Nephron (organoid): Measurements from ENCODE around the gene SNX32.

Experiments used
- H3K27ac Mint-ChIP-seq, 3 experiments: 2 replicates each; pipeline ENCODE4 v1.8.0; 2020; ENCODE audit warnings: mixed read lengths in 3 of 3, mild to moderate bottlenecking in 2 of 3, moderate library complexity in 1 of 3
- H3K27me3 Mint-ChIP-seq: 2 replicates; pipeline ENCODE4 v1.8.0; 2021; ENCODE audit warnings: low read depth, mild to moderate bottlenecking, moderate library complexity, mixed read lengths
- H3K36me3 Mint-ChIP-seq: 2 replicates; pipeline ENCODE4 v1.8.0; 2020; ENCODE audit warnings: low read depth, mixed read lengths
- H3K4me1 Mint-ChIP-seq: 2 replicates; pipeline ENCODE4 v1.8.0; 2020; ENCODE audit warnings: mixed read lengths
- H3K4me3 Mint-ChIP-seq, 3 experiments: 2 replicates each; pipeline ENCODE4 v1.8.0; 2020; ENCODE audit warnings: mild to moderate bottlenecking in 3 of 3, mixed read lengths in 3 of 3, moderate library complexity in 2 of 3
- H3K9me3 Mint-ChIP-seq: 2 replicates; pipeline ENCODE4 v1.8.0; 2020; ENCODE audit warnings: mixed read lengths
- CTCF ChIP-seq, 3 experiments: fragments of 200-600 bp; sonication (generic); IDR thresholded peaks; one replicate each; pipeline ENCODE4 v1.5.0; 2021; ENCODE audit warnings: antibody characterized with exemption in 3 of 3; ENCODE audit not compliant: unreplicated experiment in 3 of 3

Gene SNX32

GRCh38 chr11:65811764-65812475, 21.8 kb upstream of the SNX32 start:
- Mint-ChIP-seq H3K27ac (no peak overlapping the region), H3K4me3 (no peak overlapping the region)

GRCh38 chr11:65814131-65814985, 19.4 kb upstream of the SNX32 start:
- H3K4me1 Mint-ChIP-seq = peaks cover 5% of the 10 kb centered on the region

More at GRCh38 chr11:65811764-65812475, 21.8 kb upstream of the SNX32 start:
- Mint-ChIP-seq H3K9me3 (no peaks in the 10 kb centered on the region), H3K27me3 (peaks cover 8% of the 10 kb centered on the region), H3K4me1 (peaks cover 5% of the 10 kb centered on the region), H3K36me3 (peaks cover 4% of the 10 kb centered on the region)
- no peak for TF ChIP-seq CTCF (IDR thresholded peaks at IDR 0.05; ENCODE audit: unreplicated experiment in 3 of 3)

GRCh38 chr11:65814986-65815565, 18.7 kb upstream of the SNX32 start:
- H3K4me3 Mint-ChIP-seq = no peak overlapping the region
- no peaks in the 10 kb centered on the region for H3K27me3 Mint-ChIP-seq
- H3K27ac Mint-ChIP-seq = no peak overlapping the region
- TF ChIP-seq CTCF (IDR thresholded peaks at IDR 0.05; ENCODE audit: unreplicated experiment in 3 of 3) = no peak
- H3K9me3 Mint-ChIP-seq = no peaks in the 10 kb centered on the region
- H3K4me1 Mint-ChIP-seq = peaks cover 5% of the 10 kb centered on the region
- H3K36me3 Mint-ChIP-seq = peaks cover 4% of the 10 kb centered on the region

More at GRCh38 chr11:65814131-65814985, 19.4 kb upstream of the SNX32 start:
- no peaks in the 10 kb centered on the region for H3K27me3 Mint-ChIP-seq
- H3K36me3 Mint-ChIP-seq = peaks cover 4% of the 10 kb centered on the region
- H3K27ac Mint-ChIP-seq = no peak overlapping the region
- H3K4me3 Mint-ChIP-seq = peak overlapping the region in 1 of 3 experiments; percentile 4
- no peak for TF ChIP-seq CTCF (IDR thresholded peaks at IDR 0.05; ENCODE audit: unreplicated experiment in 3 of 3)
- H3K9me3 Mint-ChIP-seq = no peaks in the 10 kb centered on the region

- Mint-ChIP-seq H3K4me3 (peak overlapping the region; percentile 84 to 91 (median 88)), H3K4me1 (peaks cover 5% of the 10 kb centered on the region), H3K9me3 (no peaks in the 10 kb centered on the region)
These were observed 17.1 kb upstream of the SNX32 start for GRCh38 chr11:65816696-65817095.

GRCh38 chr11:65817312-65817834, 16.4 kb upstream of the SNX32 start:
- no peaks in the 10 kb centered on the region for H3K27me3 Mint-ChIP-seq
- peaks cover 4% of the 10 kb centered on the region for H3K36me3 Mint-ChIP-seq
- peak overlapping the region; percentile 84 to 91 (median 88) for H3K4me3 Mint-ChIP-seq
- peaks cover 5% of the 10 kb centered on the region for H3K4me1 Mint-ChIP-seq
- TF ChIP-seq CTCF (IDR thresholded peaks at IDR 0.05; ENCODE audit: unreplicated experiment in 3 of 3) = no peak
- peak overlapping the region; percentile 49 to 95 (median 92) for H3K27ac Mint-ChIP-seq
- no peaks in the 10 kb centered on the region for H3K9me3 Mint-ChIP-seq

More at GRCh38 chr11:65816696-65817095, 17.1 kb upstream of the SNX32 start:
- H3K27me3 Mint-ChIP-seq = no peaks in the 10 kb centered on the region
- H3K36me3 Mint-ChIP-seq = peaks cover 4% of the 10 kb centered on the region
- TF ChIP-seq CTCF (IDR thresholded peaks at IDR 0.05; ENCODE audit: unreplicated experiment in 3 of 3) = no peak
- peak overlapping the region; percentile 1 to 28 (median 19) for H3K27ac Mint-ChIP-seq
